ENCODE measurements around the gene CZIB. TPM values are rescaled to one million over a fixed set of nuclear protein-coding genes. Genes with fewer than 3 reads are reported as not detected.
A peak's percentile ranks its signal among the peaks of the same experiment; 100 is the strongest.

CZIB gene
- 30.6 and 33.4 TPM in 2 replicates for total RNA-seq

- peak; percentile 73 to 90 for DNase-seq (ENCODE audit: low read depth in 2 of 2)
These were observed at the start of gene CZIB for GRCh38 chr1:53220171-53220961. Gene CZIB (minus strand): TSS chr1:53220634. CDS start chr1:53220575, 59 bp downstream.

- DNase-seq (ENCODE audit: low read depth in 2 of 2): no peak
These were observed 49.7 kb upstream of the CZIB start for GRCh38 chr1:53270107-53270506.

GRCh38 chr1:53267761-53268160 lies 47.3 kb upstream of the CZIB start:
- DNase-seq (ENCODE audit: low read depth in 2 of 2): no peak

GRCh38 chr1:53266038-53266437 lies 45.6 kb upstream of the CZIB start:
- no peak for DNase-seq (ENCODE audit: low read depth in 2 of 2)

- DNase-seq (ENCODE audit: low read depth in 2 of 2): no peak
These were observed 45.1 kb upstream of the CZIB start for GRCh38 chr1:53265581-53265980.

GRCh38 chr1:53264048-53264447 lies 43.6 kb upstream of the CZIB start:
- no peak for DNase-seq (ENCODE audit: low read depth in 2 of 2)

GRCh38 chr1:53262000-53262399 lies 41.6 kb upstream of the CZIB start:
- DNase-seq (ENCODE audit: low read depth in 2 of 2): no peak

GRCh38 chr1:53260631-53261247 lies 40.3 kb upstream of the CZIB start:
- DNase-seq (ENCODE audit: low read depth in 2 of 2): no peak

- no peak for DNase-seq (ENCODE audit: low read depth in 2 of 2)
These were observed 39.5 kb upstream of the CZIB start for GRCh38 chr1:53259932-53260331.

GRCh38 chr1:53258216-53258615 lies 37.8 kb upstream of the CZIB start:
- no peak for DNase-seq (ENCODE audit: low read depth in 2 of 2)

- no peak for DNase-seq (ENCODE audit: low read depth in 2 of 2)
These were observed 37.1 kb upstream of the CZIB start for GRCh38 chr1:53257454-53258081.

GRCh38 chr1:53256511-53257453 lies 36.3 kb upstream of the CZIB start:
- no peak for DNase-seq (ENCODE audit: low read depth in 2 of 2)

- no peak for DNase-seq (ENCODE audit: low read depth in 2 of 2)
These were observed 34.6 kb upstream of the CZIB start for GRCh38 chr1:53255031-53255430.

- no peak for DNase-seq (ENCODE audit: low read depth in 2 of 2)
These were observed 33.7 kb upstream of the CZIB start for GRCh38 chr1:53254011-53254640.

GRCh38 chr1:53250325-53250724 lies 29.9 kb upstream of the CZIB start:
- DNase-seq (ENCODE audit: low read depth in 2 of 2): no peak

- DNase-seq (ENCODE audit: low read depth in 2 of 2): no peak
These were observed 29.3 kb upstream of the CZIB start for GRCh38 chr1:53249706-53250105.

- no peak for DNase-seq (ENCODE audit: low read depth in 2 of 2)
These were observed 26.1 kb upstream of the CZIB start for GRCh38 chr1:53246261-53247134.

GRCh38 chr1:53244141-53244540 lies 23.7 kb upstream of the CZIB start:
- peak; percentile 25 to 46 for DNase-seq (ENCODE audit: low read depth in 2 of 2)

GRCh38 chr1:53242381-53242780 lies 21.9 kb upstream of the CZIB start:
- DNase-seq (ENCODE audit: low read depth in 2 of 2): no peak

GRCh38 chr1:53241828-53242227 lies 21.4 kb upstream of the CZIB start:
- DNase-seq (ENCODE audit: low read depth in 2 of 2): no peak
